MG63 (cell line): ENCODE results near the gene PIP5KL1. TPM values are rescaled to one million over a fixed set of nuclear protein-coding genes. Genes with fewer than 3 reads are reported as not detected.

Experiments used
- DNase-seq: peaks from one replicate; pipeline ENCODE4 v3.0.0-alpha.2; 2020
- H3K27me3 ChIP-seq: fragments of 250-450 bp; sonication (Bioruptor Pico); 2 replicates; pipeline ENCODE4 v1.5.1; 2020; ENCODE audit warnings: mild to moderate bottlenecking, moderate library complexity
- H3K36me3 ChIP-seq: fragments of 250-450 bp; sonication (Bioruptor Pico); 2 replicates; pipeline ENCODE4 v1.5.1; 2020; ENCODE audit warnings: mild to moderate bottlenecking, moderate library complexity
- H3K4me3 ChIP-seq: fragments of 250-450 bp; sonication (Bioruptor Pico); 2 replicates; pipeline ENCODE4 v1.5.1; 2020; ENCODE audit warnings: mild to moderate bottlenecking, moderate library complexity
- H3K9me3 ChIP-seq: fragments of 250-450 bp; sonication (Bioruptor Pico); 2 replicates; pipeline ENCODE4 v1.5.1; 2020; ENCODE audit warnings: mild to moderate bottlenecking, moderate library complexity
- total RNA-seq: library from RNA; depleted of rRNA; stranded (reverse); fragments of >200 nt; shearing (Covaris generic); gene quantifications from 2 replicates; pipeline ENCODE4 v1.2.3, GENCODE V29; 2014; ENCODE audit warnings: low replicate concordance

PIP5KL1 gene
- total RNA-seq, 1 experiment from 2014 or later: 0.13 TPM

DNA sequence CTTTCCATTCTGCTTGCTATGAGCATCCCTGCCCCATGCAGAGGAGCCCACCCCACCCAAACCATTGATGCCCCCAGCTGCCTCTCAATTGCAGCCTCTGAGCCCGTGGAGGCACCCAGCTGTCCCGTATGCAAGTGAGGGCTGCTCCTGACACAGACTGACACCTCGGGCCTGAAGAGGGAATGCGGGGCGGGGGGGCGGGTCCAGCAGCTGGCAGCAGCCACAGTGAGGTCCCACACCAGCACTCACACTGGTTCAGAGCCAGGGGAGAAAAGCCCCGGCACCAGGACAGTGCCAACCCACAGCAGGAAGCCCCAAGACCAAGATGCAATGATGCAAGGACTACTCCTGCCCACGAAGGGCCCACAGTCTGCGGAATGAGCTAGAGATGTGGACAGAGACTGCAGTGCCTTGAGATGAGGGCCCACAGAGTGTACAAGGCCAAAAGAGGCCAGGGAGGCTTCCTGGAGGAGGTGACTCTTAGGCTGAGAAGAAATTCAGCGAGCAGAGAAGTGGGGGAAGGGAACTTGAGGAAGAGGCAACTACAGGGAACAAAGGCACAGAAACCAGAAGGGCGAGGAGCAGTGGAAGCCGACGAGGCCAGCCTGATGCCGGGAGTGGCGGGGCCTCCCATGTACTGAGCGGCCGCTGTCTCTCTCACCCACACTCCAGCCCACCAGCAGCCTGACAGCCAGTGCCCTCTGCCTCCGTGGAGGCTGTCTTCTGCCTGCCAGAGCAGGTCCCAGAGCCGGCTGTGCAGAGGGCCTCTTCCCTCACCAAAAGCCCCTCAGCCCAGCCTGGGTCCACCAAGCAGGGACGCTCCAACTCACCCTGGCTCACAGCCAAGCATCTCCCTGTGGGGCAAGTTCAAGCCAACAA lies 41.0 kb upstream of the PIP5KL1 start:
- Histone ChIP-seq H3K27me3 (no peaks in the 10 kb centered on the region), H3K9me3 (no peaks in the 10 kb centered on the region), H3K36me3 (peaks cover 20% of the 10 kb centered on the region), H3K4me3 (no peak overlapping the region)
- DNase-seq: peak; percentile 71

DNA sequence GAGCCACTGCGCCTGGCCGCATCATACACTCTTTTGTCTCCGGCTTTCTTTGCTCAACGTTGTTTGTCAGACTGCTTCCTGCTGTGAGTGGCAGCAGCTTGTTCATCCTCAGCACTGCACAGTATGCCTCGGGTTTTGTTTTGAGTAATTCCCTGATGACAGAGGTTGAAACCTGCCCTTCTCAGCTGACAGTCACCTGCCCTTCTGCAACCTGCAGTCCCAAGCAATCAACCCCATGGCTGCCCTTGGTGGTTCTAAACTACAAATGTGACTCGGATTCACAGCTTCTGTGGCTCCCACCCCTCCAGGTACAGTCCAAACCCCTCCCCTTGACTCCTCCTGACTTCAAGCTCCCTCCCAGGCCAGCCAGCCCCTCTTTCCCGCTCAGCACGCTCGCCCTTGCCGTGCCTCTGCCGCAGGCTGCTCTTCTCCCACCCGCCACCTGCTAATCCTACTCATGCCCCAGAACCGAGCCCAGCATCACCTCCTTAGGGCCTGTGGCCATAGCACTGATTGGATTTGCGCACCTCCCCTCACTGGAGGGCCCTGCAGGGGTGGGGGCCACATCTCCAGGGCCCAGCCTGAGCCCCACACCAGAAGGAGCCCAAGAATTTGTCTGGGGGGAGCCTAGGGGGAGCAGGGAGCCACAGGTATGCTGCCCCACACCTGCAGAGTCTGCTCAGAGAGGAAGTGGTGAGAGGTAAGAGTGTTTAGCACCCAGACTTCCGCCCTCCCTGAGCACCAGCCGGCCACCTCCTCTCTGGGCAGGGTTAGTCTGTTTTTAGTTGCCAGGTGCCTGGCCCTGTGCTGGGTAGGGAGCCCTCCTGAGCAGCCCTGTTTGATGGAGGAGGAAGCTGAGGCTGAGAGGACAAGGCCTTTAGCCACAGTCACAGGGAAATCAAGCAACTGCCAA lies 40.1 kb upstream of the PIP5KL1 start:
- Histone ChIP-seq H3K4me3 (no peak overlapping the region), H3K9me3 (no peaks in the 10 kb centered on the region), H3K36me3 (peaks cover 13% of the 10 kb centered on the region), H3K27me3 (no peaks in the 10 kb centered on the region)
- no peak for DNase-seq

DNA sequence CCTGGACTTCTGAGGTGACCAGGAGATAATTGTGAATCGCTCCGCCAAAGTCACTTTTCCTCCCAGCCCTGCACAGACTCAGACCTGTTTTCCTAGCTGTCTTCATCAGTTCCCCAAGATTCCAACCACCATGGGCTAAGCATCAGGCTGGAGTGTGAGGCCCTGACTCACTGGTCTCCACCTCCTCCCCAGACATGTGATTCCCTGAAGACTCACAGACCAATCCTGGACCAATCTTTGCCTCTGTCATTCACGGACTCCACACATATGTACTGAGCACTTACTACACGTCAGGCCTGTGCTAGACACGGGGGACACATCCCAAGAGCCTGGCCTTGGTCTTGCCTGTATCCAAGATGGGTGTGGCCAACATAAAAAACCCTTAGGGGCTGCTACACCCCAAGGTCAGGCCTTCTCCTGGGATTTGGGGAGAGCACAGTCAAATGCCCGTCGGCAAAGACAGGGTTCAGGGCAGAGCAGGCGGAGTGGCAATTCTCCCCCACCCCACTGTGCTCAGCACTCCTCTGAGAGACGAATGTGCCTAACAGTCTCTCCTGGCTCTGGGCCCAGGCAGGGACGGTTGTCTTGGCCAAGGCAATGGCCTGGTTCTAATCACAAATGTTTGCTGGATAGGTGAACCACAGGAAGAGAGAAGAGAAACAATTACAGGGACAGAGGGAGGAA lies 38.3 kb upstream of the PIP5KL1 start:
- Histone ChIP-seq H3K9me3 (no peaks in the 10 kb centered on the region), H3K36me3 (peaks cover 11% of the 10 kb centered on the region), H3K27me3 (no peaks in the 10 kb centered on the region), H3K4me3 (no peak overlapping the region)
- DNase-seq: peak; percentile 73

DNA sequence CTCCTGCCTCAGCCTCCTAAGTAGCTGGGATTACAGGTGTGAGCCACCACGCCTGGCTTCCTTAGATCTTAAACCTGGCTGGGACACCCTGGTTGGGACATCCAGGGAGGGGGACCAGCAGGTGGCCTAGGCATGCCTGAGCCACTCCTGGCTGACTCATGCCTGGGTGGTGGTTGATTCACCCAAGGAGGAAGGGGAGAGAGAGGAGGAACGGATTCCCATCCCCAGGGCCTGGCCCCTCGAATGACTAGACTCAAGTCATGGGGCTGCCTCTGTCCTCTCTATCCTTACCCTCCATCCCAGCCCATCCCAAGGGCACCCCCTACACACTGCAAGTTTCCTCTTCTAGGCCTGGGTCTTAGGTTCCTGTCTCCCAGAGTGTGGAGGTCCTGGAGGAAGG lies 37.5 kb upstream of the PIP5KL1 start:
- Histone ChIP-seq H3K36me3 (peaks cover 13% of the 10 kb centered on the region), H3K9me3 (no peaks in the 10 kb centered on the region), H3K27me3 (no peaks in the 10 kb centered on the region), H3K4me3 (no peak overlapping the region)
- DNase-seq: peak; percentile 82

DNA sequence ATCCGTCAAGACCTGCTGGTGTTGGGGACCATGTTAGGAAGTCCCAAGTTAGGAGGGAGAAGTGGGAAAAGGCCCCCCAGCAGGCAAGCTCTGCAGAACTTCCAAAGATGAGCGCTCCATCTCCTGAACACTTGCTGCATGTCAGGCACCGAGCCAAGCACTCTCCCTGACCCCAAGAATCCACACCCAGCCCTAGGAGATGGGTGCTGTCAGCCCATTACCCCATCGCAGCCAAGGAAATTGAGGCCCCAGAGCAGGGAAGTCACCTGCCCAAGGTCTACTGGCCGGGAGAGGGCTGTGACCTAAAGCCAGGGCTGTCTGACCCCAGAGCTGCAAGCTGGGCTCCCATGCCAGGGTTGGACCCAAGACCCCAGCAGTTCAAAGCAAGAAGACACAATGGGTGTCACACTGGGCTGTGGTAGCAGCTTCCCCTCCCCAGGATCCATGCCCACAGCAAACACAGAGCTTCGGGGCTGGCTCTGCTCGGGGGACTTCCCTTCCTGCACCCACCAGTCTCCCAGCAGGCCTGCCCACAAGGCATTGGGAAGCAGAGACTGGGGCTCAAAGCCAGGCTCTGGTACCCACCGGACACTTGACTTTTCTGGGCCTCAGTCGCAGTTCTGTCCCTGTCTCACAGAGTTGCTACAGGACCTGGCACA lies 36.7 kb upstream of the PIP5KL1 start:
- H3K9me3 ChIP-seq: no peaks in the 10 kb centered on the region
- no peak overlapping the region for H3K4me3 ChIP-seq
- no peaks in the 10 kb centered on the region for H3K27me3 ChIP-seq
- no peak for DNase-seq
- H3K36me3 ChIP-seq: peaks cover 13% of the 10 kb centered on the region

DNA sequence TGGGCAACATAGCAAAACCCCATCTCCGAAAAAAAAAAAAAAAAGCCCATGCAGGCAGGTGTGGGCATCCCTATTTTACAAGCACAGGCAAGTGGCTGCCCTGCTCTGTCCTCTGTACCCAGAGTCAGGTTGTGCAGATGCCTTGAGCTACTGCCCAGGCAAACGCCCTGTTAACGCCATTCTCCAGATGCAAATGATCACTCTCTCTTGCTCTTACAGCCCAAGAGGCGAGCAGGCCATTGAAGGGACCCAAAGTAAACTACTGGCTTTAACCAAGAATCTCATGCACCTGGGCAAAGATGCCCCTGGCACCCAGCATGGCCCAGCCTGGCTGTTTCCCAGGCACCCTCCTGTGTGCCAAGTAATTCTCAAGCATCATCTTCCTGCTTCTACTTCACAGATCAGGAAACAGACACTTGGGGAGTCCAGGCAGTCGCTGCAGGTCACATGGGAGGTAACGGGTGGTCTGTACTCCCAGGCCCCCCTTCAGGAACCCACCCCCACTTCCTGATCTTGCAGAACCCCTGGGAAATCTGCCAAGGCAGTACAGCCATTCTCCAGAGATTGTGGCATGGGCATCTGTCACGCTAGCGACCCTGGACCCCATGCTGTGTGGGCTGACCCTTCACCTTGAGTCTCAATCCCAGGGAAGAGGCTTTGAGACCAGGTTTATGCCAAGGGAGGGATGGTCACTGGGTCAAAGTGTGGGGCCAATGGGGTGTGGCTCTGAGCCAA lies 36.0 kb upstream of the PIP5KL1 start:
- no peaks in the 10 kb centered on the region for H3K9me3 ChIP-seq
- no peak overlapping the region for H3K4me3 ChIP-seq
- DNase-seq: no peak
- H3K27me3 ChIP-seq: no peaks in the 10 kb centered on the region
- peaks cover 16% of the 10 kb centered on the region for H3K36me3 ChIP-seq

DNA sequence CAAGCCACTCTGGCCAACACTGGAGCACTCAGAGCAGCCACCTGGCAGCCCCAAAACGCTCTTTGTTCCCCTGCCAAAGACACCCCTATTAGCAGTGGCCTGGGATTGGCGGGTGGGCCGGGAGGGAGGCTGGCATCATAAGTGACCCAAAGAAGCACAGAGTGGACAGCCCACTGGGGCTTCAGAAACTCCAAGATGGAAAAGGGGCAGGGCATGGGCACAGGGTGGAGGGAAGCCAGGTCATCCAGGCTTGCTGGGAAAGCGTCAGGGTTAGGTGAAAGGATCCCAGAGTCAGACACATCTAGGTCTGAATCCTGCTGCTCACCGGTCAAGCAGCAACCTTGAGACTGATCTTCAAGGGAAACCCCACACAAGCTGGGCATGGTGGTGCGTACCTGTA lies 35.4 kb upstream of the PIP5KL1 start:
- DNase-seq: no peak
- Histone ChIP-seq H3K27me3 (no peaks in the 10 kb centered on the region), H3K4me3 (no peak overlapping the region), H3K36me3 (peaks cover 18% of the 10 kb centered on the region), H3K9me3 (no peaks in the 10 kb centered on the region)

DNA sequence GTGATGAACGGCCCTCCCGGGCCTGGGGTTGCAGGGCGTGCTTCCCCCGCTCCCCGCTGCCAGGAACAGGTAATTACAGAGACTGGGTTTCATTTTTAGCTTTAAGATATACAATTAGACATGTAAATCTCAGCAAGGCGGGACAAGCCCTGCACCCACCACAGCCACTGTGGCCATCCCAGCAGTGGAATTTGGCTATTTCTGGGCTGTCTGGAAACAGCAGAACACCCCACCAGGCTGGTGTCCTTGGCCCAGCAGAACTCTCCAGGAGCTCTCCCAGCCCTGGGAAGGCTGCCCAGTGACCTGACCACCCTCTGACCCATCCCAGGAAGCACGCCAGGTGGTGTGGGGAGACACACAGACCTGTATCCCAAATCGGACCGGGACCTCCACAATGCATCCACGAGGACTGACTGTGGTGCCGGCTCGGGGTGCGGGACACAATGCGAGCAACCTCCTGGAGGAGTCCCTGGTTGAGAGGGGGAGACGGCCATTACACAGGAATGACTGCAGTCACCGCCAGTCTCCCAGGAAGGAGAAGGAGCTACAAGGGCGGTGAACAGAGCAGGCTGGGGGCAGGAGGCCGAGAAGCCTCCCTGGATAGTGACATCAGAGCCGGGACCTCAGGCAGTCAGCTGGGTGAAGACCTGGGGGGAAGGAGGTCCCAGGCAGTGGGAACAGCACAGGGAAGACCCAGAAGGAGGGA lies 32.9 kb upstream of the PIP5KL1 start:
- H3K4me3 ChIP-seq: no peak overlapping the region
- no peaks in the 10 kb centered on the region for H3K27me3 ChIP-seq
- H3K36me3 ChIP-seq: peaks cover 13% of the 10 kb centered on the region
- DNase-seq: peak; percentile 54
- no peaks in the 10 kb centered on the region for H3K9me3 ChIP-seq

DNA sequence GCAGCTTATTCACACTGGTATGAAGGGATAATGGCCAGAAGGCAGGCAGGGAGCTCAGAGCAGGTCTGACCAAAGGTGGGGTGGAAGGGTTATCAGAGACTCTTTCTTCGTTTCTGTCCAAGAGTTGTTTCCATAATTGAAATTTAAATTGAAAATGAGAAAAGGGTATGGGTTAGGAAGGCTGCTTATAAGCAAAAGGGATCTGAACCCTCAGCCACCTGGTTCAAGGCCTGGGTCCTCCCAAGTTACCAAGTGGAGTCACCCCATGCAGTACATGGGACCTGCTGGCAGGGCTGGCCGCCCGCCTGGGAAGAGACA lies 32.4 kb upstream of the PIP5KL1 start:
- Histone ChIP-seq H3K9me3 (no peaks in the 10 kb centered on the region), H3K4me3 (no peak overlapping the region), H3K27me3 (no peaks in the 10 kb centered on the region), H3K36me3 (peaks cover 9% of the 10 kb centered on the region)
- DNase-seq: no peak

DNA sequence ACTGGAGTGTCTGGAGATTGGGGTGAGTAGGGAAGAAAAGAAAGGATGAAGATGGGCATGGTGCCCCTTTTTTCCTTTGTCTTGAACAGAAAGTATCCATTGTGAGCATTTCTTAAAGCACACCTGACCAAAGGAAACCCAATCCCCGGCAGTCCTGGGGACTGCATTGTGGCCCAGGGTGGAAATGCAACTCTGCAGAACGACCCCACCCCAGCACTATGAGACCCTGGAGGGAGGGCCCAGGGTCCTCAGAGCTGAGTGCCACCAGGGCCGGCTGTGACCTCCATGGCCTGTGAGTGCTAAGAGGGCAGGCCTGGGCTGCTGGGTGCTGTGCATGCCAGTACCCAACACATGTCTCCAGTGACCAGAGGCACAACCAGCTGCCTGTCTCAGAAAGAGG lies 31.7 kb upstream of the PIP5KL1 start:
- H3K9me3 ChIP-seq: no peaks in the 10 kb centered on the region
- no peak overlapping the region for H3K4me3 ChIP-seq
- no peak for DNase-seq
- no peaks in the 10 kb centered on the region for H3K27me3 ChIP-seq
- H3K36me3 ChIP-seq: peaks cover 11% of the 10 kb centered on the region

DNA sequence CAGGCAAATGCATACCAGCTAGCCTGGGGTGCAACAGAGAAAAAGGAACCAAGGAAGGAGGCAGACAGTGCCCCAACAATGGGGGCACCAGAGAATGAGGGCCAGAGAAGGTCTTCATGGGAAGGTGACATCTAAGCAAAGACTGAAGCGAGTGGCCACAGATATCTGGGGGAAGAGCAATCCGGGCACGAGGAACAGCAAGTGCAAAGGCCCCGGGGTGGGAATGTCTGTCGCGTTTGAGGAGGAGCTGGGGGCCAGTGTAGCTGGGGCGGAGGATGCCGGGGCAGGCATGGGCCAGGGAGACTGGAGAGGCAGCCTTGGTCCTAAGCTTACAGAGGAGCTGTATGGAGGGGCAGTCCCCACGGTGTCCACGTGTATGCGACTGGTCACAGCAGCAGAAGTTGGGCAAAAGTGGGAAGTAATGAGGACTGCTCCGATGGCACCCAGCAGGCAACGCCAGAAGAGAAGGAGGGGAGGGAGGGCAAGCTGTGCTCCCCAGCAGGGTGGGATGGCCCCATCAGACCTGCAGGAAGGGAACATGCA lies 31.1 kb upstream of the PIP5KL1 start:
- DNase-seq: no peak
- Histone ChIP-seq H3K27me3 (no peaks in the 10 kb centered on the region), H3K36me3 (peaks cover 14% of the 10 kb centered on the region), H3K9me3 (no peaks in the 10 kb centered on the region), H3K4me3 (no peak overlapping the region)

DNA sequence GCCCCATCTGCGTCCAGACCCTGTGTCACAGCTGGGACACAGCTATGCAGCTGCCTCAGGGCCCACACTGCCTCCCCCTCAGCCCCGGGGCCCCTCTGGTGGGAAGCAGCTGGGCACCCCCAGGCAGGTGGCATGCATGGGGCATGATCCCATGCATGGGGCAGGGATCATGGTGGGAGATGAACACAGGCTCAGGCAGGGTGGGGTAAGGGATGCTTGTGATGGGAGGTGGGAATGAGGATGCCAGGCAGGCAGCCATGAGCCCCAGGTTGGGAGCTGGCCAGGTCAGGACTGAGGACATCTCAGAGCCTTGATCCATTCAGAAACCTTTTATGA lies 30.5 kb upstream of the PIP5KL1 start:
- no peak for DNase-seq
- Histone ChIP-seq H3K4me3 (no peak overlapping the region), H3K9me3 (no peaks in the 10 kb centered on the region), H3K27me3 (no peaks in the 10 kb centered on the region), H3K36me3 (peaks cover 14% of the 10 kb centered on the region)

DNA sequence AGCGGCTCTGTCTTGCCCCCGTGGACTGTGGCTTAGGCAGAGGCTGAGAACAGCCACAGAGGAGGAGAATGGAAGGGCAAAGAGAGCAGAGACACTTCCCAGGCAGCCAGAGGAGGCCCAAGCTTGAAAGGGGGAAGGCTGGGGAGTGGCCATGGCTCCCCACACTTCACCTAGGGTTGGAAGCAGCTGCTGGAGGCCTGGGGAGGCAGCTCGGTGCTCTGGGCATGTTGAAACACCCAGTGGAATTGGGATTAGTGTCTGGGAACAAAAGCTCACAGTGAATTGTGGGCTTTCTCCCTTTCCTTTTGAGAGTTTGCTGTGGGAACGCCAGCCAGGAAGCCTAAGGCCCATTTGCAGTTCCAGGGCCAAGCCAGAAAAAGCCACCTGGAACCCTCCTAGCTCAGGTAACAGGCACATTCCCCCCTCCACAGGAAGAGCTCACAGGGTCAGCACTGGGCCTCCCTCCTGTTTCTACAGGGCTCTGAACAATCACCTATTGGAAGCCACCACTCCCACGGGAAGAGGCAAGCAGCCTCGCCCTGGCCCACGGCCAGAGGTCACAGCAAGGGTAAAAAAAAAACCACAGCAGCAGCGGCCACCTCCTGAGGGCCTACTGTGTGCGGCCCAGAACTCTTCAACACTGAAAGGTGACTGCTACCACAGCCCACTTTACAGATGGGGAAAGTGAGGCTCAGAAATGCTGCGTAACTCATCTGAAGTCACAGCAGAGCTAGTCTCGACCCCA lies 30.0 kb upstream of the PIP5KL1 start:
- DNase-seq: no peak
- H3K4me3 ChIP-seq: no peak overlapping the region
- H3K9me3 ChIP-seq: no peaks in the 10 kb centered on the region
- peaks cover 14% of the 10 kb centered on the region for H3K36me3 ChIP-seq
- H3K27me3 ChIP-seq: no peaks in the 10 kb centered on the region

DNA sequence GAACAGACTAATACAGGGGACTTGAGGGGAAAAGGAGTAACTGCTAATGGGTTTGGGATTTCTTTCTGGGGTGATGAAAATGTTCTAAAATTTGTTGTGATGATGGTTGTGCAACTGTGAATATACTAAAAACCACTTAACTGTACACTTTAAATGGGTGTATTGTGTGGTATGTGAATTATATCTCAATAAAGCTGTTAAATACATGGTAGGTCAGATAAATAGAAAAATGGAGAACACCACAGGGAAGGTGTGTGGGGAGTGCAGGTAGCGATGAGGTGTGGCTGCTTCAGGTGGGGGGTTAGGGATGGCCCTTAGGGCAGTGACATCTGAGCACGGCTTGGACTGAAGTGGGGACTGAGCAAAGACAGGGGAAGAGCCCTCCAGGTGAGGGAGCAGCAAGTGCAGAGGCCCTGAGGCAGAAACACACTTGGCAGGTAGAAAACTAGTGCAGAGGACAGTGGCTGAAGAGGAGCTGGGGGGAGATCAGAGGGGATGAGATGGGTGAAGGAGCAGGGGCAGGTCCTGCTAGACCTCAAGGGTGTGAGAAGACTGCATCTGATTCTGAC lies 29.3 kb upstream of the PIP5KL1 start:
- H3K9me3 ChIP-seq: no peaks in the 10 kb centered on the region
- DNase-seq: no peak
- H3K36me3 ChIP-seq: peaks cover 14% of the 10 kb centered on the region
- H3K27me3 ChIP-seq: no peaks in the 10 kb centered on the region
- no peak overlapping the region for H3K4me3 ChIP-seq

DNA sequence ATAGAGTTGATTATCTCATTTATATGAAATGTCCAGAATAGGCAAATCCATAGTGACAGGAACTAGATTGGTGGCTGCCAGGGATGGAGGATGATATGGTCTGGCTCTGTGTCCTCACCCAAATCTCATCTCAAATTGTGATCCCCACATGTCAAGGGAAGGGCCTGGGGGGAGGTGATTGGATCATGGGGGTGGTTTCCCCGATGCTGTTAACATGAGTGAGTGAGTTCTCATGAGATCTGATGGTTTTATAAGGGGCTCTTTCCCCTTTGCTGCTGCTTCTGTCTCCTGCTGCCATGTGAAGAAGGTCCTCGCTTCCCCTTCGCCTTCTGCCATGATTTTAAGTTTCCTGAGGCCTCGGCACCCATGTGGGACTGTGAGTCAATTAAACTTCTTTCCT lies 28.8 kb upstream of the PIP5KL1 start:
- H3K36me3 ChIP-seq: peaks cover 14% of the 10 kb centered on the region
- no peak for DNase-seq
- no peaks in the 10 kb centered on the region for H3K9me3 ChIP-seq
- H3K4me3 ChIP-seq: no peak overlapping the region
- no peaks in the 10 kb centered on the region for H3K27me3 ChIP-seq
